Naive thymus-derived CD8-positive, alpha-beta T cell (primary cell): ENCODE measurements around the gene CARHSP1. TPM values are rescaled to one million over a fixed set of nuclear protein-coding genes. Genes with fewer than 3 reads are reported as not detected.
"Not testable (repeated sequence)": the region's sequence is repeated elsewhere in the genome, so short reads cannot be mapped to it uniquely, and the experiment has no call there.

Source experiments
- ATAC-seq, 2 donors: fragments of 150-1000 bp; cut with Tn5 transposase in 1 of 2; sonication (Bioruptor Pico), chemical (Tn5 transposase) in 1 of 2; 1 replicate in 1 of 2; 2 replicates in 1 of 2; pipeline ENCODE4 v1.10.0; 2021; ENCODE audit warnings: mild to moderate bottlenecking in 2 of 2, moderate library complexity in 2 of 2
- POLR2A ChIA-PET: fragments of 350-600 bp; sonication (Branson Sonifier 250); formaldehyde crosslinking; loops from one replicate; lab custom pipeline; 2021; ENCODE audit warnings: antibody characterized with exemption; lab: Charles Lee
- DNase-seq, 10 donors: peaks; one replicate each; pipeline versions ENCODE4 v3.0.0 to v3.0.0-alpha.2; 2020 to 2022
- H3K27ac Mint-ChIP-seq, 10 donors: one replicate each; pipeline ENCODE4 v1.8.0; 2020 to 2022; ENCODE audit warnings: mild to moderate bottlenecking in 10 of 10, mixed read lengths in 10 of 10, moderate library complexity in 4 of 10, inconsistent platforms in 1 of 10
- H3K27me3 Mint-ChIP-seq, 5 donors: one replicate each; pipeline ENCODE4 v1.8.0; 2021 to 2022; ENCODE audit warnings: mixed read lengths in 5 of 5
- H3K36me3 Mint-ChIP-seq, 3 donors: one replicate each; pipeline ENCODE4 v1.8.0; 2020 to 2022; ENCODE audit warnings: mixed read lengths in 3 of 3, mild to moderate bottlenecking in 2 of 3, inconsistent platforms in 1 of 3
- H3K4me1 Mint-ChIP-seq, 4 donors: one replicate each; pipeline ENCODE4 v1.8.0; 2021 to 2022; ENCODE audit warnings: mixed read lengths in 4 of 4
- H3K4me3 Mint-ChIP-seq, 10 donors: one replicate each; pipeline ENCODE4 v1.8.0; 2020 to 2022; ENCODE audit warnings: mild to moderate bottlenecking in 10 of 10, mixed read lengths in 10 of 10, moderate library complexity in 6 of 10, inconsistent platforms in 1 of 10
- H3K9me3 Mint-ChIP-seq, 9 donors: one replicate each; pipeline ENCODE4 v1.8.0; 2020 to 2022; ENCODE audit warnings: mixed read lengths in 9 of 9, mild to moderate bottlenecking in 3 of 9, inconsistent platforms in 1 of 9, moderate library complexity in 1 of 9
- polyA plus RNA-seq, 3 donors: library from polyadenylated mRNA; unstranded; fragments of 300-500 nt; fragmentation: Illumina TruSeq; gene quantifications; one replicate each; pipeline ENCODE4 v1.2.3, GENCODE V29; 2021
- total RNA-seq, 8 experiments: library from RNA in 2 of 8; stranded (reverse) in 2 of 8; gene quantifications; one replicate each; pipeline ENCODE4 v1.2.3 and lab custom pipeline; 2021 to 2026

The CARHSP1 gene
- total and polyA plus RNA-seq, 5 experiments from 2014 or later, result 40.0 to 61.2 (median 51.9) TPM

DNA sequence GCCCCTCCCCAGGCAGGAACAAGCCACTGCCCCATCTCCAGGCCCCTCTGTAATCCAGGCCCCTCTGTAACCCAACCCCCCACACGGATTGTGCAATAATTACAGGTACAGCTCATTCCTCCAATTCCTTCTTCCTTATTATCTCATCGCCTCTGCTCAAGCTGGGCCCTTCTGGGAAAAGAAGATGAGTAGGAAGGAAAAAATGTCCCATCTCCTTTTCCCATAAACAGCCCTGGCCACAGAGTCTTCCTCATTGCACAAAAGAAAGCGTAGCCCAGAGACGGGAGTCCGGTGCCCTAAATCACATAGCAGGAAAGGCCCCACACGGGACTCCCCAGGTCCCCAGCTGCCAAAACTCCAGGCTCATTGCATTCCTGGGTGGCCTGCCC lies 9.7 kb upstream of the CARHSP1 start:
- Mint-ChIP-seq H3K27me3 (peaks cover 0 to 7% (median 0%) of the 10 kb centered on the region in 5 donors), H3K27ac (peak overlapping the region in 3 of 10 donors; percentile 13 to 29 (median 18)), H3K4me1 (peaks cover 9 to 34% (median 19%) of the 10 kb centered on the region in 4 donors), H3K36me3 (no peaks in the 10 kb centered on the region), H3K4me3 (no peak overlapping the region), H3K9me3 (no peaks in the 10 kb centered on the region)
- DNase-seq (no peak), ATAC-seq (no peak)
- POLR2A ChIA-PET, result interaction anchor here (0.6 to 1.6 kb wide), 4 partner anchors 10 to 278 kb away, joined by 3 to 9 read pairs (median 3); partner anchors contain the start of gene CARHSP1

DNA sequence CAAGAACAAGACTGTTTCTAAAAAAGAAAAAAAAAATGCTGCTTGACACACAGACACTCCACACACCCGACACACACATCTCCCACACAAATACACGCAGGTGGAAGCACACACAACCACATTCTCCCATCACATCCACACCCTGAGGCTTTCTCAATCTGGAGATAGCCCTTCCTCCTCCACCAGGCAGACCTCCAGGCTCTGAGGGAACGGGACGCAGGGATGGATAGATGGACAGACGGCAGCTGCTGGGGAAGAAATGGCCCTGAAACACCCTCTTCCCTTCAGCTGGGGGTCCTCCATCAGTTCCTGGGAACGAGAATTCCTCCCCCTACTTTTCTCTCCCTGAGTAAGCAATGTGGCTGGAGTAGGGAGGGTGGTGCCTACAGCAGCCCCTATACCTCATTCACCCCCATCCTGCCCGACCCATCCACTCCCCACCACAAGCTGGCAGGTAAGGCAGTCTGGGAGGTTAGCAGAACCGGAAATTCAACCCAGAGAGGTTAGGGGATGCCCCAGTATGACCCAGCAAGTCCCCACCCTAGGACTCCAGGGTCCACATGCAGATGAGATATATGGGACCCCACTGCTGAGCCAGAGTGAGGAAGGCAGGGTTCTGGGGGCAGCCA lies 9.2 kb upstream of the CARHSP1 start:
- POLR2A ChIA-PET, result interaction anchor here (0.6 to 1.6 kb wide), 3 partner anchors 10 to 60 kb away, joined by 3 to 9 read pairs (median 3); partner anchors contain the start of gene CARHSP1
- Mint-ChIP-seq H3K9me3 (no peaks in the 10 kb centered on the region), H3K4me3 (no peak overlapping the region), H3K27ac (peak overlapping the region in 1 of 10 donors; percentile 25), H3K27me3 (peaks cover 0 to 2% (median 0%) of the 10 kb centered on the region in 5 donors), H3K36me3 (no peaks in the 10 kb centered on the region), H3K4me1 (peaks cover 9 to 37% (median 19%) of the 10 kb centered on the region in 4 donors)
- DNase-seq, result no peak
- peak; percentile 43 to 63 for ATAC-seq

DNA sequence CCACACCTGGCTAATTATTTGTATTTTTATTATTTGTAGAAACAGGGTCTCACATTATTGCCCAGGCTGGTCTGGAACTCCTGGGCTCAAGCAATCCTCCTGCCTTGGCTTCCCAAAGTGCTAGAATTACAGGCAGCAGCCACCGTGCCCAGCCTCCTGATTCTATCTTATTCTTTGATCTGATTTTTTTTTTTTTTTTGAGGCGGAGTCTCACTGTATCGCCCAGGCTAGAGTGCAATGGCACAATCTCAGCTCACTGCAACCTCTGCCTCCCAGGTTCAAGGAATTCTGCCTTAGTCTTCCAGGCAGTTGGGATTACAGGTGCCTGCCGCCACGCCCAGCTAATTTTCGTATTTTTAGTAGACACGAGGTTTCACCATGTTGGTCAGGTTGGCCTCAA lies 6.5 kb upstream of the CARHSP1 start:
- peak overlapping the region in 1 of 10 donors; percentile 6 for H3K27ac Mint-ChIP-seq
- peak overlapping the region in 2 of 10 donors; percentile 11 to 45 for H3K4me3 Mint-ChIP-seq
- ATAC-seq, H3K9me3 Mint-ChIP-seq, H3K36me3 Mint-ChIP-seq, H3K27me3 Mint-ChIP-seq, DNase-seq: not testable (repeated sequence)
- POLR2A ChIA-PET, result interaction anchor here (0.6 kb wide), 1 partner anchor 86 kb away, joined by 4 read pairs; no protein-coding TSS in a partner anchor
- peaks cover 10 to 46% (median 28%) of the 10 kb centered on the region in 4 donors for H3K4me1 Mint-ChIP-seq

GRCh38 chr16:8874388-8874787 lies 5.6 kb upstream of the CARHSP1 start:
- ATAC-seq (peak; percentile 9 to 15), DNase-seq (no peak)
- H3K27ac Mint-ChIP-seq, result peak overlapping the region; percentile 41 to 84 (median 75)
- POLR2A ChIA-PET, result no interaction called here
- H3K27me3 Mint-ChIP-seq, result no peaks in the 10 kb centered on the region
- H3K9me3 Mint-ChIP-seq, result no peaks in the 10 kb centered on the region
- peaks cover 8 to 48% (median 31%) of the 10 kb centered on the region in 4 donors for H3K4me1 Mint-ChIP-seq
- H3K4me3 Mint-ChIP-seq, result peak overlapping the region in 5 of 10 donors; percentile 18 to 48 (median 43)
- no peaks in the 10 kb centered on the region for H3K36me3 Mint-ChIP-seq

GRCh38 chr16:8873866-8874195 lies 5.0 kb upstream of the CARHSP1 start:
- POLR2A ChIA-PET, result interaction anchor here (1.1 kb wide), 1 partner anchor 57 kb away, joined by 3 read pairs; no protein-coding TSS in a partner anchor
- Mint-ChIP-seq H3K4me1 (peaks cover 9 to 52% (median 35%) of the 10 kb centered on the region in 4 donors), H3K27ac (peak overlapping the region in 3 of 10 donors; percentile 2 to 83 (median 64)), H3K4me3 (peak overlapping the region in 1 of 10 donors; percentile 23)
- not testable (repeated sequence) for DNase-seq, ATAC-seq, H3K36me3 Mint-ChIP-seq, H3K27me3 Mint-ChIP-seq, H3K9me3 Mint-ChIP-seq

DNA sequence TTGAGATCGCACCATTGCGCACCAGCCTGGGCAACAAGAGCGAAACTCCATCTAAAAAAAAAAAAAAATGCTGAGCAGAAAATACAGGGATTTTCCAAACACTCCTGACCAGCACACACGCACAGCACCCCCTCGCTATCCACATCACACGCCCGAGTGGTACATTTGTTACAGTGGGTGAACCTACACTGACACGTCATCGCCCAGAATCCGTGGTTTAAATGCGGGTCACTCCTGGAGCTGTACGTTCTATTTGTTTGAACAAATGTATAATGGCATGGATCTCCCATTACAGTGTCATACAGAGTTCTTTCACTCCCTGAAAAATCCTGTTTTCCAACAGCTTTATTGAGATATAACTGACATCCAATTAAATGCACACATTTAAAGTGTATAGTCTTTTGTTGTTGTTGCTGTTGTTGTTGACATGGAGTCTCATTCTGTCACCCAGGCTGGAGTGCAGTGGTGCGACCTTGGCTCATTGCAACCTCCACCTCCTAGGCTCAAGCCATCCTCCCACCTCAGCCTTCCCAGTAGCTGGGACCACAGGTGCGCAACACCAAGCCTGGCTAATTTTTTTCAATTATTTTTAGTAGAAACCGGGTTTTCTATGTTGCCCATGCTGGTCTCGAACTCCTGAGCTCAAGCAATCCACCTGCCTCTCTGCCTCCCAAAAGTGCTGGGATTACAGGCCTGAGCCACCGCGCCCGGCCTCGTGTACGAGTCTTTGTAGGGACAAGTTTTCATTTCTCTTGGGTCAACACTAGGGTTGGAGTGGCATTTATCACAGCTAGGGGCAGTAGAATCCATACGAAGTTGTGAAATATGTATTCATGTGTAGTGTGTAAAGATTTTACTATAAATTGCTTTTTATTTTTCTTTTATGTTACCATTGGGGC lies 4.4 kb upstream of the CARHSP1 start:
- peak overlapping the region in 1 of 10 donors; percentile 23 for H3K4me3 Mint-ChIP-seq
- ATAC-seq (no peak), DNase-seq (no peak)
- H3K9me3 Mint-ChIP-seq, result no peaks in the 10 kb centered on the region
- peaks cover 9 to 52% (median 32%) of the 10 kb centered on the region in 4 donors for H3K4me1 Mint-ChIP-seq
- H3K36me3 Mint-ChIP-seq, result no peaks in the 10 kb centered on the region
- POLR2A ChIA-PET, result interaction anchor here (1.1 kb wide), 1 partner anchor 56 kb away, joined by 3 read pairs; no protein-coding TSS in a partner anchor
- peak overlapping the region in 4 of 10 donors; percentile 2 to 64 (median 40) for H3K27ac Mint-ChIP-seq
- no peaks in the 10 kb centered on the region for H3K27me3 Mint-ChIP-seq

DNA sequence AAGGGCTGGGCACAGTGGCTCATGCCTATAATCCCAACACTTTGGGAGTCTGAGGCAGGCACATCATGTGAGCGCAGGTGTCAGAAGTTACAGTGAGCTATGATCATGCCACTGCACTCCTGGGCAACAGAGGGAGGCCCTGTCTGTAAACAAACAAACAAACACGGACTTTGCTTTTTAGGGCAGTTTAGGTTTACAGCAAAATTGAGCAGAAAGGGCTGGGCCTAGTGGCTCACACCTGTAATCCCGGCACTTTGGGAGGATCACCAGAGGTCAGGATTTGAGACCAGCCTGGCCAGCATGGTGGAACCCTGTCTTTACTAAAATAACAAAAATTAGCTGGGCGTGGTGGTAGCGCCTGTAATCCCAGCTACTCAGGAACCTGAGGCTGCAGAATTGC lies 3.3 kb upstream of the CARHSP1 start:
- no peaks in the 10 kb centered on the region for H3K9me3 Mint-ChIP-seq
- no peak for DNase-seq
- H3K36me3 Mint-ChIP-seq, result no peaks in the 10 kb centered on the region
- H3K4me3 Mint-ChIP-seq, result no peak overlapping the region
- POLR2A ChIA-PET, result no interaction called here
- H3K27me3 Mint-ChIP-seq, result no peaks in the 10 kb centered on the region
- H3K27ac Mint-ChIP-seq, result no peak overlapping the region
- ATAC-seq, result no peak
- H3K4me1 Mint-ChIP-seq, result peaks cover 14 to 52% (median 39%) of the 10 kb centered on the region in 4 donors

DNA sequence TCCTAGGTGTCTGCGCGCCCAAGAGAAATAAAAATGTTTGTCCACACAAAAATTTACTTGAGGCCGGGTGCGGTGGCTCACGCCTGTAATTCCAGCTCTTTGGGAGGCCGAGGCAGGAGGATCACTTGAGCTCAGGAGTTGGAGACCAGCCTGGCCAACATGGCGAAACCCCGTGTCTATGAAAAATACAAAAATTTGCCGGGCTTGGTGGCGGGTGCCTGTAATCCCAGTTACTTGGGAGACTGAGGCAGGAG lies 1.1 kb upstream of the CARHSP1 start:
- ATAC-seq, H3K36me3 Mint-ChIP-seq, DNase-seq, H3K9me3 Mint-ChIP-seq, H3K27ac Mint-ChIP-seq, H3K27me3 Mint-ChIP-seq: not testable (repeated sequence)
- POLR2A ChIA-PET, result interaction anchor here (1.2 to 3.3 kb wide), 4 partner anchors 10 to 221 kb away, joined by 3 to 29 read pairs (median 6); partner anchors contain the start of genes HAPSTR1, PMM2 and TMEM186
- Mint-ChIP-seq H3K4me1 (peaks cover 26 to 62% (median 58%) of the 10 kb centered on the region in 4 donors), H3K4me3 (peak overlapping the region in 8 of 10 donors; percentile 18 to 95 (median 90))

DNA sequence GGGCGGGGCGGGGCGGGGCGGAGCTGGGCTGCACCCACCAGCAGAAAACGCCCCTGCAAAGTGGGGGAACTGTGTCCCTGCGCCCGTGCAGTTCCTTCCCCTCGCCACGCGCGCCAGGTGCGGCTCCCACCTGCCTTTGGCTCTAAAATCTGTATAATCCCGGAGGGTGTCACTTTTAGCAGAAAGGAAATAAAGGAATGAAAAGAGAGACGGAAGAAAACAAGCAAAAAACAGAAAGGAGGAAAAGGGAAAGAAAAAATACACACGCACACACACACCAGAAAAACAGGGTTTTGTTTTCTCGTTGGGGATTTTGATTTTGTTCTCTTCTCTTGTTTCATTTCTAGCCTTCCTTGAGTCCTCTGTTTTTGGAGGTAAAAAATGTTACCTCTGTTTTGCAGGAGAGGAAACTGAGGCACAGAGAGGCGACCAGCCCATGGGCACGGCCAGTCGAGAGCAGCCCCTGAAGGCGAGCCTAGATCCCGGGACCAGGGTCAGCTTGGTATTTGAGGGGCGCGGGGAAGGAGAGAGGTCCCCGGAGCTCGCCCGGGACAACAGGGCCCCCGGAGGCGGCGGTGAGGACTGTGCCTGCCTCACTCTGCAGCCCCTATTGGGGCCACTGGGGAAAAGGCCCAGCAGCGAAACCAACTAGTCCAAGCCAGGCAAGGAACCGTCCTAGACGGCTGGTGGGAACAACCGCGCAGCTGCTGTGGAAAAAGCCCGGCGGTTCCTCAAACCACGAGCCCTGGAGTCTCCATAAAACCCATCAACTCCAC lies 594 bp upstream of the CARHSP1 start:
- DNase-seq (peak in 4 of 10 donors; percentile 56 to 66 (median 60)), ATAC-seq (peak in 1 of 2 donors; percentile 62)
- H3K9me3 Mint-ChIP-seq, result no peaks in the 10 kb centered on the region
- POLR2A ChIA-PET, result interaction anchor here (0.7 to 3.3 kb wide), 17 partner anchors 9 to 245 kb away, joined by 3 to 33 read pairs (median 6); partner anchors contain the start of genes ABAT, HAPSTR1, PMM2 and TMEM186
- H3K27ac Mint-ChIP-seq, result peak overlapping the region; percentile 66 to 94 (median 88)
- H3K27me3 Mint-ChIP-seq, result no peaks in the 10 kb centered on the region
- peaks cover 26 to 61% (median 58%) of the 10 kb centered on the region in 4 donors for H3K4me1 Mint-ChIP-seq
- H3K36me3 Mint-ChIP-seq, result no peaks in the 10 kb centered on the region
- H3K4me3 Mint-ChIP-seq, result peak overlapping the region; percentile 84 to 95 (median 92)

DNA sequence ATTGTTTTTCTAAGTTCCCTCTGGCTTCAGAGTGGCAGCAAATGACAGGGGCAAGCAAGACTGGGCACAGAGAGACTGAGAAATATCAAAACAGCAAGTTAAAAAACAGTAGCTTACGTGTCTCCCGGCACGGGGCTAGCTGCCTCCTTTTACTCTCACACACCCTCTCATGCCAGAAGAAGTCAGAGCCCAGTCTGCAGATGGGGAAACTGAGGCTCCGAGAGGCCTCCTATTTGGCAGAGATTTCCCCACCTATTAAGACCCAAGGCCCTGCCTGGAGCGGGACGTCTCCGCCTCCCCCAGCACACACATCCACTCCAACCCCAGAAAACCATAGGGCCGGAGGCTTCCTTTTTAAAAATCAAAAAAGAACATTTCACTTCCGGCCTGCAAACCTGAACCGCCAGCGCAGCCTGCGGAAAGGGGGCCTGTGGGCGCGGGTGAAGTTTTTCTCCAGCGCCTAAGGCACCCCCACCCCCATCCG lies 832 bp downstream of the CARHSP1 start:
- Mint-ChIP-seq H3K27me3 (no peaks in the 10 kb centered on the region), H3K9me3 (no peaks in the 10 kb centered on the region), H3K36me3 (no peaks in the 10 kb centered on the region), H3K4me1 (peaks cover 32 to 62% (median 60%) of the 10 kb centered on the region in 4 donors), H3K4me3 (peak overlapping the region; percentile 89 to 99 (median 95)), H3K27ac (peak overlapping the region; percentile 87 to 95 (median 92))
- ATAC-seq (peak in 1 of 2 donors; percentile 52), DNase-seq (peak in 8 of 10 donors; percentile 42 to 85 (median 66))
- POLR2A ChIA-PET, result interaction anchor here (1.1 to 3.3 kb wide), 14 partner anchors 10 to 243 kb away, joined by 3 to 33 read pairs (median 6); partner anchors contain the start of genes ABAT, HAPSTR1, PMM2 and TMEM186

GRCh38 chr16:8867216-8867931 lies 1.4 kb downstream of the CARHSP1 start:
- peak overlapping the region; percentile 89 to 99 (median 95) for H3K4me3 Mint-ChIP-seq
- peaks cover 34 to 67% (median 62%) of the 10 kb centered on the region in 4 donors for H3K4me1 Mint-ChIP-seq
- H3K27me3 Mint-ChIP-seq, result no peaks in the 10 kb centered on the region
- H3K27ac Mint-ChIP-seq, result peak overlapping the region; percentile 87 to 95 (median 92)
- DNase-seq (peak in 5 of 10 donors; percentile 13 to 41 (median 37)), ATAC-seq (peak; percentile 19 to 25)
- no peaks in the 10 kb centered on the region for H3K36me3 Mint-ChIP-seq
- no peaks in the 10 kb centered on the region for H3K9me3 Mint-ChIP-seq
- POLR2A ChIA-PET, result interaction anchor here (1.6 to 3.3 kb wide), 6 partner anchors 11 to 225 kb away, joined by 6 to 33 read pairs (median 9); partner anchors contain the start of genes HAPSTR1, PMM2 and TMEM186
